Measurements from ENCODE around the gene QSOX1.

Gene QSOX1

GRCh38 chr1:180136331-180136967 is 18.2 kb upstream of the QSOX1 start:
- no peak overlapping the region for H3K4me2 ChIP-seq
- TF ChIP-seq CTCF (conservative IDR thresholded peaks at IDR 0.05; ENCODE audit: low read depth, low read length), result no peak
- no peaks in the 10 kb centered on the region for H3K27me3 ChIP-seq (ENCODE audit: insufficient read depth, low read depth)
- no peaks in the 10 kb centered on the region for H3K36me3 ChIP-seq (ENCODE audit: insufficient read depth)
- no peak overlapping the region for H3K27ac ChIP-seq
- no peak overlapping the region for H2AFZ ChIP-seq (ENCODE audit: low read depth)
- H4K20me1 ChIP-seq (ENCODE audit: insufficient read depth), result no peaks in the 10 kb centered on the region
- H3K4me3 ChIP-seq (IDR thresholded peaks at IDR 0.05; ENCODE audit: insufficient read depth, low read depth, low read length), result no peak overlapping the region
- H3K79me2 ChIP-seq (ENCODE audit: insufficient read depth, low read depth), result no peaks in the 10 kb centered on the region
- no peak overlapping the region for H3K9ac ChIP-seq
- no peaks in the 10 kb centered on the region for H3K4me1 ChIP-seq (ENCODE audit: low read depth, poor library complexity, severe bottlenecking)

GRCh38 chr1:180136968-180137356 is 17.7 kb upstream of the QSOX1 start:
- Histone ChIP-seq H3K4me2 (no peak overlapping the region), H4K20me1 (ENCODE audit: insufficient read depth) (no peaks in the 10 kb centered on the region), H3K9ac (no peak overlapping the region), H3K4me1 (ENCODE audit: low read depth, poor library complexity, severe bottlenecking) (no peaks in the 10 kb centered on the region), H3K27me3 (ENCODE audit: insufficient read depth, low read depth) (no peaks in the 10 kb centered on the region), H2AFZ (ENCODE audit: low read depth) (no peak overlapping the region), H3K4me3 (IDR thresholded peaks at IDR 0.05; ENCODE audit: insufficient read depth, low read depth, low read length) (no peak overlapping the region), H3K36me3 (ENCODE audit: insufficient read depth) (no peaks in the 10 kb centered on the region), H3K79me2 (ENCODE audit: insufficient read depth, low read depth) (no peaks in the 10 kb centered on the region), H3K27ac (no peak overlapping the region)
- no peak for TF ChIP-seq CTCF (conservative IDR thresholded peaks at IDR 0.05; ENCODE audit: low read depth, low read length)

GRCh38 chr1:180137776-180138175 is 16.9 kb upstream of the QSOX1 start:
- no peaks in the 10 kb centered on the region for H3K79me2 ChIP-seq (ENCODE audit: insufficient read depth, low read depth)
- H3K27ac ChIP-seq, result no peak overlapping the region
- no peaks in the 10 kb centered on the region for H4K20me1 ChIP-seq (ENCODE audit: insufficient read depth)
- no peak for TF ChIP-seq CTCF (conservative IDR thresholded peaks at IDR 0.05; ENCODE audit: low read depth, low read length)
- H3K4me1 ChIP-seq (ENCODE audit: low read depth, poor library complexity, severe bottlenecking), result no peaks in the 10 kb centered on the region
- H3K27me3 ChIP-seq (ENCODE audit: insufficient read depth, low read depth), result no peaks in the 10 kb centered on the region
- no peak overlapping the region for H3K9ac ChIP-seq
- H3K4me3 ChIP-seq (IDR thresholded peaks at IDR 0.05; ENCODE audit: insufficient read depth, low read depth, low read length), result no peak overlapping the region
- no peak overlapping the region for H2AFZ ChIP-seq (ENCODE audit: low read depth)
- H3K36me3 ChIP-seq (ENCODE audit: insufficient read depth), result no peaks in the 10 kb centered on the region
- no peak overlapping the region for H3K4me2 ChIP-seq

- Histone ChIP-seq H3K36me3 (ENCODE audit: insufficient read depth) (no peaks in the 10 kb centered on the region), H3K27ac (no peak overlapping the region), H3K27me3 (ENCODE audit: insufficient read depth, low read depth) (no peaks in the 10 kb centered on the region), H3K4me2 (no peak overlapping the region), H3K4me3 (IDR thresholded peaks at IDR 0.05; ENCODE audit: insufficient read depth, low read depth, low read length) (no peak overlapping the region), H3K4me1 (ENCODE audit: low read depth, poor library complexity, severe bottlenecking) (peaks cover 3% of the 10 kb centered on the region), H2AFZ (ENCODE audit: low read depth) (no peak overlapping the region), H3K9ac (no peak overlapping the region), H4K20me1 (ENCODE audit: insufficient read depth) (no peaks in the 10 kb centered on the region), H3K79me2 (ENCODE audit: insufficient read depth, low read depth) (no peaks in the 10 kb centered on the region)
- no peak for TF ChIP-seq CTCF (conservative IDR thresholded peaks at IDR 0.05; ENCODE audit: low read depth, low read length)
Observed at GRCh38 chr1:180141381-180141934, 13.2 kb upstream of the QSOX1 start.

Data from KMS-11 (cell line).